HG02763 (cell line): Measurements from ENCODE around the gene CD151.

Experiments
- ATAC-seq: cut with Tn5 transposase; IDR thresholded peaks from one replicate; pipeline ENCODE4 v1.9.1; 2021; ENCODE audit warnings: mild to moderate bottlenecking, moderate library complexity; ENCODE audit not compliant: unreplicated experiment

Gene CD151

DNA sequence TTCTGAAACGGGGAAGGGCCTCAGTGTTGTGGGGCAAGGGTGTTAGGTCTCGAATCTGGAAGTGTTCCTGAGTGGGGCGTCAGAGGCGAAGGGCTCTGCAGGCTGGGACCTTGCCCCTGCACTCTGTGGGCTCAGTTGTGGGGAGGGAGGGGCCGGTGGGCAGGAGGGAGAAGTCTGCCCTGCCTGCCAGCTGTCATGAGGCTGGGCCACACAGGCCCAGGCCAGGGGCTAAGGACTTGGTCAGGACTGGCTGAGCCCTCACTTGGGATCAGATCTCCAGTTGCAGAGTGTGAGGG lies 4.9 kb upstream of the CD151 start, which contains the start of gene CRACR2B:
TSS of gene CRACR2B (plus strand) at position 23 of the 296 bp plus-strand sequence. CDS start 689 bp downstream, outside the sequence.
- no peak for ATAC-seq

DNA sequence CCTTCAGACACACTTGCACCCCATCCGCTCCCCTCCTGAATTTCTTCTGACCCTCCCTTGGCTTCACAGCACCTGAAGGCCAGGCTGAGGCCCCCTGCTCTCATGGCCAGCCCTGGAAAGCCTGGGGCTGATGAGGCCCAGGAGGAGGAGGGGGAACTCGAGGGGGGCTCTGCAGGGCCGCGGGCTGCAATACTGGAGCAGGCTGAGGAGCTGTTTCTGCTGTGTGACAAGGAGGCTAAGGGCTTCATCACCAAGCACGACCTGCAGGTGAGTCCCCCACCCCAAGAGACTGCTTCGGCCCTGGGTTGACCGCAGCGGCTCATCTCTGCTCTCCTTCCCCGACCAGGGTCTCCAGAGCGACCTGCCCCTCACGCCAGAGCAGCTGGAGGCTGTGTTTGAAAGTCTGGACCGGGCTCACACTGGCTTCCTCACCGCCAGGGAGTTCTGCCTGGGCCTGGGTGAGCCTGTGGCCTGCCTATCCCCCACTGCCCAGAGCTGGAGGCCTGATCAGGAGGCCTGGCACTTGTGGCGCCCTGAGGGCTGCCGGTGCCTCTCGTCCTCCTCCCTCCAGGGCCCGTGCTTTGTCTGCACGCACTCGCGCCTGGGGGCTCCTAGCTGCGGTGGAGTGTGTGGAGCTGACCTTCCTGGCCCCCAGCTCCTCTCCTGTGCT lies 4.1 kb upstream of the CD151 start:
- no peak for ATAC-seq

- ATAC-seq = no peak
Measured at GRCh38 chr11:829176-829846, 3.4 kb upstream of the CD151 start.

DNA sequence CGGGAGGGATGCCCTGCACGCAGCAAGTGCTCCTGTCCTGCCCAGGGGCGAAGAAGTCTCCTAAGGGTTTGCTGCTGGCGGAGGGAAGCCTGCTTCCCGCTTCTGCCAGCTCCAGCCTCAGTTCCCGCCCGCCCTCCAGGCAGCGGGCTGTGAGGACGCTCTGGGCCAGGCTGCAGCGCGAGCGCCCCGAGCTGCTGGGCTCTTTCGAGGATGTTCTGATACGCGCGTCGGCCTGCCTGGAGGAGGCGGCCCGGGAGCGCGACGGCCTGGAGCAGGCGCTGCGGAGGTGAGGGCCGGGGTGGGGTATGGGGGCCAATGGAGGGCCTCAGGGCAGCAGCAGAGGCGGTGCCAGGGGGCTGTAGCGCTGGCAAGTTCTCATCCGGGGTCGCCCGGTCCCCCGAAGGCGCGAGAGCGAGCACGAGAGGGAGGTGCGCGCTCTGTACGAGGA lies 2.9 kb upstream of the CD151 start:
- no peak for ATAC-seq

DNA sequence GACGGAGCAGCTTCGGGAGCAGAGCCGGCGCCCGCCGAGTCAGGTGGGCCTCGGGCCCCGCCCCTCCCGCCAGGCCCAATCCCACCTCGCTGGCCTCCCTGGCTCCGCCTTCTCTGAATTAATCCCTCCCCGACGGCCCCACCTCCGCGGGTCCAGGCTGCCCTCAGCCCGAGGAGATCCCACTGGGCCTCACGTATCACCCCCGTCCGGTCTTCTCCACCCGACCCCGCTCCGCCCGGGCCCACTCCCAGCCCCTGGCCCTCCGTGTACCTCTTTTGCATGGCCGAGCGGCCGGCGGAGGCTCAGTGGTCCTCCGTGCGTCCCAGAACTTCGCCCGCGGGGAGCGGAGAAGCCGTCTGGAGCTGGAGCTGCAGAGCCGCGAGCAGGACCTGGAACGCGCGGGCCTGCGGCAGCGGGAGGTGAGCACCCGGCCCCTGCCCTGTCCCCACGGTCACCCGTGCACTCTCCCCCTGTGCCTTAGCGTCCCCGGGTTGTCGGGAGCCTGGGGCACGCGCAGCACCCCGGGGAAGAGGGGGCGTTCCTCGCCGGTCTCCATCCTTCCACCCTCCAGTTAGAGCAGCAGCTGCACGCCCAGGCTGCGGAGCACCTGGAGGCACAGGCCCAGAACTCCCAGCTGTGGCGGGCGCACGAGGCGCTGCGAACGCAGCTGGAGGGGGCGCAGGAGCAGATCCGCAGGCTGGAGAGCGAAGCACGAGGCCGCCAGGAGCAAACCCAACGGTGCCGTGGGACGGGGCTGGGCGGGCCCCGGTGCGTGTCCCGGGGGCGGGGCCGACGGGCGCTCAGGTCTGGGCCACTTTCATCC lies 2.2 kb upstream of the CD151 start:
- no peak for ATAC-seq

GRCh38 chr11:831118-831864 lies 1.5 kb upstream of the CD151 start:
- no peak for ATAC-seq

DNA sequence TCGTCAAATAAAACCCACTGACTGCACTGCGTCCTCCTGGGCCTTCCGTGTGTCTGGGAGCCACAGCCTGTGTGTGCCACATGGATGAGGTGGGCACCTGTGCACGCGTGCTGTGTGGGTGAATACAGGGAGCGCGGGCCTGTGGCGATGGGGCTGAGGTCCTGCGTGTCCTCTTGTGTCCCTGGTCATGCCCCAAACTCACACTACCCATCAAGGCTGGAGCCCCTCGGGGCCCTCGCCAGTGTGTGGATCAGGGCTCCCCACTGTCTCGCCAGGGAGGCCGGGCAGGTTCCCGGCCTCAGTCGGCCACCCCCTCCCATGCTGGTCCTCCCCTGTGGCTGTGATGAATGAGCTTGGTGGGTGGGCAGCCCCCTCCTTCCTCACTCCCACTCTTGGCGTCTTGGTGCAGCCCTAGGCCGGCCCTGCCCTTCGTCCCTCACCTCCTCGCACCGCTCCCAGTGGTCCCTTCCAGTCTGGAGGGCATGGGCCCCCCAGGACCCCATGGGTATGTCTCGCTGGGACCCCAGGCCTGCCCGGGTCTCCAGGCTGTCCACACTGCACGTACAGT lies 707 bp upstream of the CD151 start:
- no peak for ATAC-seq

- ATAC-seq = no peak
Measured at GRCh38 chr11:833114-833791, 501 bp downstream of the CD151 start.

- no peak for ATAC-seq
Measured at GRCh38 chr11:833849-834311, 1.1 kb downstream of the CD151 start.

DNA sequence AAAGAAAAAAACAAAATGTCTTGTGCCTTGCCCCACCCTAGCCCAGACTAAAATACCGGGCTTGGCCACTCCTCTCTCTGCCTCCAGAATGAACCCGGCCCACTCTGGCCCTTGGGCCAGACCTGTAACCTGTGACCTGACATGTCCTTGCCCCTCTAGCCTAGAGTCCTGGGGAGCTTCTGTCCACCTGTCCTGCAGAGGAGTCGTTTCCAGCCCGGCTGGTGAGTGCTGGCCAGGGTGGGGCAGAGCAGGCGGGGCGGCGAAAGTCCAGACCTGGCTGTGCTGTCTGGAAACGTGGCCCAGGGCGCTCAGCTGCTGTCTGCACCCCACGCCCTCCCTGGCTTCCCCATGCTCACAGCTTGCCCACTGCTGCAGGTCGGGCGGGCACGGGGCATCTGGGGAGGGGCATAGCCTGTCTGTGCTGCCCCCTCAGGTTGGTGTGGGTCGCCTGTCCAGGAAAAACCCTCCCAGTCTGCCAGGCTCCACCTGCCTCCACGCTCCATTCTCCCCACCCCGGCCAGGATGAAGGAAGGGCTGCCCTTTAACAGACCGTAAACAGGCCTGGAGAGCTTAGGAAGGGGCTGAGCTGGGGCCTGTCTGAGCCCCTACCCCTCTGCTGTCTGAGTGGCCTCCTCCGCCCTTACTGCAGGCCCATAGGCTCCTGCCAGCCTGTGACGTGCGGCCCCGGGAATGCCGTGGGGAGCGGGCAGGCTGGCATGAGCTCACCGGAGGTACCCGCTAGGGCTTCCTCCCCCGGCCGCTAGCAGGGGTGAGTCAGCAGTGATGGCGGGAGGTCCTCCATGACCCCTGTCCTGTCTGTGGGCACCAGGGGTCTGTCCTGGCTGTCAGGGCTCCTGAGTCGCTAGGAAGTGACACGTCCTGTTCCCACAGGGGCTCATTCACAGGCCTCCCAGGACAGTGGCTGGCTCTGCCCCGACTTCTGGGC lies 1.9 kb downstream of the CD151 start:
- no peak for ATAC-seq

DNA sequence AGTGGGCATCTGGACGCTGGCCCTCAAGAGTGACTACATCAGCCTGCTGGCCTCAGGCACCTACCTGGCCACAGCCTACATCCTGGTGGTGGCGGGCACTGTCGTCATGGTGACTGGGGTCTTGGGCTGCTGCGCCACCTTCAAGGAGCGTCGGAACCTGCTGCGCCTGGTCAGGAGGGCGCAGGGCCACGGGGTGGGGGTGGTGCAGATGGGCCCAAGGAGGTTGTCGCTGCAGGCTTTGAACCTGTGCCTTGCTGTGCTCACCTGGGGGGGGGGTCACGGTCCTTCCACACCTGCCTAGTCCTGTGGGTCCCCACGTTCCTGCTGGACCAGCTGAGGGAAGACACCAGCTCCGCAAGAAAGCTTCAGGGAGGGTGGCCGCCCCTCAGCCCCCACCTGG lies 3.5 kb downstream of the CD151 start:
- no peak for ATAC-seq

DNA sequence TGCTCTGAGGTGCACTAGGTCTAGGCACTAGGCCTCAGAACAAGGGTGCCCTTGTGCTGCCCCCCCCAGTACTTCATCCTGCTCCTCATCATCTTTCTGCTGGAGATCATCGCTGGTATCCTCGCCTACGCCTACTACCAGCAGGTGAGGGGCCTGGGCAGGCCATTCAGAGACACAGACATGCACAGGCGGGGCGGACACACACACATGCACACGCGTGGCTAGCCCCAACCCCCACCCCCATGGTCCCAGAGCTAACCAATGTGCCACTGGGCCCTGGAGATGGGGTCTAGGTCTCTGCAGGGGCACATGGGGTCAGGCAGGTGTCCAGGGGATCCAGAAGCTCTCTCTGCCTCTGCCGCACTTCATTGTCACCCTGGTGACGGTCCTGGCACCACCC lies 3.9 kb downstream of the CD151 start:
- ATAC-seq = no peak

DNA sequence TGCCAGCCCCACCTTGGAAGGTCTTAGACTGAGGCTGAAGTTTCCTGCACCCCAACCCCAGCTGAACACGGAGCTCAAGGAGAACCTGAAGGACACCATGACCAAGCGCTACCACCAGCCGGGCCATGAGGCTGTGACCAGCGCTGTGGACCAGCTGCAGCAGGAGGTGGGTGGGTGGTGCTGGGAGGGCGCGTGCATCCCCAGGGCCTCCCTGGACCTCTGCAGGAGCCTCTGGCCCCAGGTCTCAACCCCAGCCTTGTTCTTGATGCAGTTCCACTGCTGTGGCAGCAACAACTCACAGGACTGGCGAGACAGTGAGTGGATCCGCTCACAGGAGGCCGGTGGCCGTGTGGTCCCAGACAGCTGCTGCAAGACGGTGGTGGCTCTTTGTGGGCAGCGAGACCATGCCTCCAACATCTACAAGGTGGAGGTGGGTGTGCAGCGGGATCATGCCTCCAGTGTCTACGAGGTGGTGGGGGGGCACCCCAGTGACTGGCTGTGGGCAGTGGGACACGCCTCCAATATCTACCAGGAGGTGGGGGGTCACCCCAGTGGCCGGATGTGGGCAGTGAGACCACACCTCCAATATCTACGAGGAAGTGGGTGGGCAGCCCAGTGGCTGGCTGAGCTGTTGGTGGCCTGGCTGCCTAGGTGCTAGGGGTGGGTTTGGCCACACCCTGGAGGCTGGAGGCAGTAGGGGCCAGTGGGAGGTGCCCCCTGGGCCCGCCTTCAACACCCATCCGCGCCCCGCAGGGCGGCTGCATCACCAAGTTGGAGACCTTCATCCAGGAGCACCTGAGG lies 4.6 kb downstream of the CD151 start:
- no peak for ATAC-seq

- ATAC-seq = no peak
Measured at GRCh38 chr11:837990-838307, 5.2 kb downstream of the CD151 start.

GRCh38 chr11:838441-839279 lies 5.9 kb downstream of the CD151 start:
- ATAC-seq = no peak

- no peak for ATAC-seq
Measured at GRCh38 chr11:839280-839623, 6.5 kb downstream of the CD151 start.

DNA sequence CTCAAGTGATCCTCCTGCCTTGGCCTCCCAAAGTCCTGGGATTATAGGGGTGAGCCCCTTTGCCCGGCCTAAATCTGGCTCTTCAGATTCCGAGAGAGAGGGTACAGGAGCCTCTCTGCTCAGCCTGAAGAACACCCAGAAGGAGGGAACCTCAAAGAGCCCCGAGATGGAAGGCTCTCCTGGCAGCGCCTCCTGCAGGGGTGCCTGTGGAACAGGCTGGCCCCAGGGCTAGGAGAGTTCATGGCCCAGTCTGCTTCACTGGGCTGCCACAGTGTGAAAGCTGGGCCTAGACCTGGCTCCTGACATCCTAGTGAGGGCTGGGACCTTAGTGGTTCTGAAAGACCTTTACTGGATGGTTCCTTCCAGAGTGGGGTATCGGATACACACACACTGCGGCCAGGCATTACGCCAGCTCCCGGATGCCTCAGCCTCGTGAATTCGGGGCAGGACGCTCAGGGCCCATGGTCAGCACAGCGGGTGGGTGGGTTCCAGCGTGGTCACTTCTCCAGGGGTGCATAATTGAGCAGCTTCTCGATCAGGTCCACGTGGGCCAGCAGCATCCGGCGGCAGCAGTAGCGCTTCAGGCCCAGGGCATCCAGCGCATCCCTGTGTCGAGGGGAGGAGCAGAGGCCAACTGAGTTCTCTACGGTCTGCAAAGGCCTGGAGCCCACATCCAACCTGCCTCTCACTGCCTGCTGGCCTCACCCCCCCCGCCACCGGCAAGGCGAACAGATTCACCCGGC lies 7.3 kb downstream of the CD151 start:
- ATAC-seq = no peak
